ENCODE data around the gene TRNT1. TPM values are rescaled to one million over a fixed set of nuclear protein-coding genes. Genes with fewer than 3 reads are reported as not detected.

TRNT1 gene
- total RNA-seq, 1 experiment from 2014 or later, result 11.5 TPM

DNA sequence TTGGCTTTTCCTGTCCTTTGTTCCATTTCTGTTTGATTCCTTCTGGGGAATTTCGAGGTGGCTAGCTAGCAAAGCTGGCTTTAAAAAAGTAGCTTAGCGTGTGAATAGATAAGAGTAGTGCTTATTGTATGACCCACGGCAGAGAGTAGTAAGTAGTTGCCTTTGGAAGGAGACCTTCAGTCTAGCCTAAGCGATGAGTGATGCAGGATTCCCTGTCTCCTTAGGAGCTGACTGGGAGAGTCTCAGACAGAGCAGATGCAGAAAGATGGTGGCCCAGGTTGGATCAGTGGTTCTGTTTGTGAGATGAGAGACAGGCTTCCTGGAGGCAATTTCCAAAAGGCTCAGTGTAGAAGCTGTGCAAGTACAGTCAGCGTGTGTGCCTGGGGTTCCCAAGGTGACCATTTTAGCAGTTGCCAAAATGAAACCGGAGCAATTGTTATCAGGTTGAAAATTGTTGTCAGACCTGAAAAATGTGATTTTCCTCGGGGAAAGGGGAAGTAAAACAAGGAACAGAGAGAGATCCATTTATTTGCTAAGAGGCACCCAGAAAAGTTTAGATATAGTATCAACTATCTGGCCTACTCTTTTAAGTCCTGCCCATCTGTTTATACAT is 15.9 kb upstream of the TRNT1 start:
- DNase-seq (ENCODE audit: low read depth), result no peak

DNA sequence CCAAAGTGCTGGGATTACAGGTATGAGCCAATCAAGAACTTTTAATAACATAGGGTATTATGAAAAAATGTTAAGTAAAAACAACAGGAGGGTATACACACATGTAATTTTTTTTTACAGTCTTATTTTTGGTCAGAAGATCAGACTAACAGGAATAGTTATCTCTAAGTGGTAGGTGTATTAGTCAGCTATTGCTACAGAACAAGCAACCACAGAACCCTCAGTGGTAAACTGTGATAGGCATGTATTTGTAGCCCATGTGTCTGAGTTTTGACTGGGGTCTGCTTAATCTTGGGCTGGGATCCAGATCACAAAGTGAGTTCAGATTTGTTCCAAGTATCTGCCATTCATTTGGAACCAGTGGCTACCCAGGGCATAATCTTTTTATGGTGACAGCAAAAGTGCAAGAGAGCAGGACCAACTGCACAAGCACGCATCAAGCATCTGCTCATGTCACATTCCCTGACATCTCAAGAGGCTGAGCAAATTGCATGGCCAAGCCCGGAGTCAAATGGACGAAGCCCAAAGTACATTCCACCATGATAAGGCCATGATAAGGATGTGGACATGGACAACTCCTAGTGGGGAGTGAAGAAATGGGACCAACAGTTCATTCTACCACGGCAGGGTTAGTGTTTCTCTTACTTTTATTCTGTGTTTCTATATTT is 13.6 kb upstream of the TRNT1 start:
- no peak for DNase-seq (ENCODE audit: low read depth)

GRCh38 chr3:3117651-3118050 is 9.1 kb upstream of the TRNT1 start:
- DNase-seq (ENCODE audit: low read depth), result no peak

GRCh38 chr3:3119393-3119851 is 7.3 kb upstream of the TRNT1 start:
- DNase-seq (ENCODE audit: low read depth), result no peak

GRCh38 chr3:3125977-3126376 is 763 bp upstream of the TRNT1 start:
- DNase-seq (ENCODE audit: low read depth), result no peak

DNA sequence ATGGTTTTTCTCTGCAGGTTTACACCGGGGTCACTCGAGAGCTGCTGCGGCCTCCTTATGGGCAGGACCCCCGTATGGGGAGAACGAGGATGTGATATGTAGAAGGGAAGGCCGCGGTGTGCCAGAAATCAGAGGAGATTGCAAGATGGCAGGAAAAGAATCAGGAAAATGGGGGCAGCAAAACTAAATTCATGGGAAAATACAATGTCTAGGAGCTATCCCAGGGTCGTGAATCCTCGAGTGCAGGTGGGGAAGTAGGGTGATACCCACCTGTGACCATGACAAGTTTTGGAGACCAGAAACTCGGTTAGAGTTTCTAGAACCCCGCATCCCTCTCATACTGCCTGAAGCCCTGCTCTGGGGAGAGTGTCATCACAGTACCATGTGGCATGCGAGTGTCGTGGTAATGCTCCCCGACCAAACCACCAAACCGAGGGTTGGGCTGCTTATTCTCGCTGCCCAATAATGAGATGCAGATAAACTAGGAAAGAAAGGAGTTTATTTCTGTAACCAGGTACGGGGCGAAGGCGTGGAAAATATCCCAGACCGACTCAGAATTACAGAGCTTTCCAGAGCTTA is 781 bp downstream of the TRNT1 start:
- DNase-seq (ENCODE audit: low read depth), result no peak

DNA sequence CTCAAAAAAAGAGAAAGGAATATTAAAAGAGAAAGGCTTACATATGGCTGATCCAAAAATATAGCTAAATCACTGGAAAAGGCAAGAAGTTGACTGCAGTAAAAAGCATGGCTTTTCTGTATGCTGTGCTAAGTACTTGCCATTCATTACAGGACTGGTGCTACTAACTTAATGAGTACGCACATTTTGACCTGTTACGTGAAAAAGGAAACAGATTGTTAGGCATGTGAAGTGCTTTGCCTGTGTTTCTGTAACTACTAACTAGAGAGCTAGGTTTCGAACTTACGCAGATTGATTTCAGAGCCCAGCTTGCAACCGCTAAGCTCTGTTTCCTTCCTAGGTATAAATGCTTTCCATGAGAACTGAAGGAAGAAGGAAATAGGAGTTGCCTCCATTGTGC is 2.8 kb downstream of the TRNT1 start:
- DNase-seq (ENCODE audit: low read depth), result no peak

DNA sequence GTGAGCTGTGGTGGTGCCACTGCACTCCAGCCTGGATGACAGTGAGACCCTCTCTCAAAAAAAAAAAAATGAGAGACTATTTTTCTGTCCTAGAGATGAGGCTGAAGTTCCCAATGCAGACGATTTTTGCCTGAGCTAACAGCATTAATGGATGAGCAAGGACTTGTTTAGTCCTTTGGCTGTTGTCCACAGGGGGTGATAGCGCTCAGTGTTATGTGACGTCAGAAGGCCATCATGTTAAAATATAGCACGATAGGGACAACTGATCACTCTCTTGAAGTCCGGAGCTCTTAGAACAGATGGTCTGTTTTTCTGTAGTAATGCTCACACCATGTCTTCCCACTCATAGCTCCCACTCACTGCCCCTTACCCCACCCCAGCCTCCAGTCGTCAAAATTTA is 6.8 kb downstream of the TRNT1 start:
- no peak for DNase-seq (ENCODE audit: low read depth)

DNA sequence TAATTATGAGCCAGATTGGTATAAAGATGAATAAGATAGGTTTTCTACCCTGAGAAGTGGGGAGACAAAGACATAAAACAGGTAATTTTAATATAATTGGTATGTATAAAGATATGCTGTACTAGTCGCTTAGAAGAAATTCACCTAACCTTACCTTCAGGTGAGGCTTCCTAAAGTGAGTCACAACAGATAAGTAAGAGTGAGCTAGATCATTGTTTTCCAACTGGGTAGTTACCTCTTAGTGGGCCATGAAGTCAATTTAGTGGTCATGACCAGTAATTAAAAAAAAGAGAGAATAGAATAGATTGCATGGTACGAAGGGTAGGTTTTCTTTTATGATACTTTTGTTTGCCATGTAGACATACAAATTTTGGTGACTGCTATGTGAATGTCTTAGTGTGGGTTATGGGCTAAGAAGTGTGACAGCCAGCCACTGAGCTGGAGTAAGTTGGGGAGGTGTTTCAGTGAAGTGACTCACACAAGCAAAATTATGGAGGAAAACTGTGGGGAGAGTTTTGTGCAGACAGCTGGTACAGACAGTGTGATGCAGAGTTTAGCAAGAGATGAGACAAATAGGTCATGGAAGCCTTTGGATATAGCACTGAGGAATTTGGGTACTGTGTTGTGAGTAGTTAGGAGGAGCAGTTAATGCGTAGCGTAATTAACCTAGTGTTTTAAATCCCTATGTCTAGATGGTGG is 8.2 kb downstream of the TRNT1 start:
- no peak for DNase-seq (ENCODE audit: low read depth)

GRCh38 chr3:3137526-3137925 is 10.8 kb downstream of the TRNT1 start:
- DNase-seq (ENCODE audit: low read depth), result no peak

DNA sequence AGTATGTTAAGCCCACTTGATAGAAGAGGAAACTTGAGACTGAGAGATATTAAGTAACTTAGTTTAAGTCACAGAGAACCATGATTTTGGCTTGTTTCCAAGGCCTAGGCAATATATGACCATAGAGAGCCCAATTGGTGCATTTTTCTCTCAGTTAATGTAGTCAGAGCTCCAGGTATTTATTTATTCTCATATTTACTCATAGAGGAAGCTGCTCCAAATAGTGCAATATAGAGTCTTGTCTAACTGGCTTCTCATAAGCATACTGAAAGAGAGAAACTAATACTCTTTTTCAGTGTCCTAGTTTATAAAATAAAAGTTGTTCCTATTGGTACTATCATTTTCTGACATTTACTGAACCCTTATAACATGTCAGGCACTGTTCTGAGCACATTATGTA is 15.2 kb downstream of the TRNT1 start:
- DNase-seq (ENCODE audit: low read depth), result no peak

DNA sequence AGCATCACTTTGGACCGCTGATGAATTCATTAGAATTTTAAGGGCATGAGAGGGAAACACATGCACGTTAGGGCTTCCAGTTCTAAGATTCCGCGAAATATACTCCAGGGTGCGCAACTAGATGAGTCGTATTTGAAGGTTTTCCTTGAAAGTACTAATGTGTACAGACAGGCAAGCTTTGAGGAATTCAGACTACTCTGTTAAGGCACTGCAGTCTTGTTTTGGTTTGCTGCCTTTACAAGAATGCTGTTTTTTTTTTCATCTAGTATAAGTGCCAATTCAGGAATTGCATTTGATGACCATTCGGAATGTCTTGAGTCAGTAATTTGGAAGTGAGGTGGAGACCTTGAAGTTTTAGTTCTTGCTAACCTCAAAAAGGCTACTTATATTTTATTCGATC is 19.1 kb downstream of the TRNT1 start:
- DNase-seq (ENCODE audit: low read depth), result no peak

- DNase-seq (ENCODE audit: low read depth), result no peak
These were observed 22.8 kb downstream of the TRNT1 start for GRCh38 chr3:3149560-3149959.

DNA sequence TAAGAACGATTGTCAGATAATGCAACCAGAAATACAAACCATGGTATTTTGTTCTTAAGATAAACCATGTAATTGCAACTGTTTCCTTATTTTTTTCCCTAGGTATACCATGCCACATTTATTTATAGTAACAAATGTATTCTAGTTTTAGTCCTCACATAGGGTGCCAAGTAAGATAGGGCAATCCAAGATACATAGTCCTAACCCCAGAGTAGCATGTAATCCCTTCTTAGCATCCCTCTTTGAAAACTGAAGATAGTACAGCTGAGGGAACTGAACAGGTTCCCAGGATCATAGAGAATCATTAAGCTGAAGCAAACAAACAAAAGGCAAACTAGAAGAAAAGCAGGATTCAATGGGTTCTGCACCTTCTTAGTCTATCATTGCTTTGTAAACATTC is 24.8 kb downstream of the TRNT1 start:
- DNase-seq (ENCODE audit: low read depth), result no peak

GRCh38 chr3:3154879-3155610 is 28.3 kb downstream of the TRNT1 start:
- DNase-seq (ENCODE audit: low read depth), result no peak

DNA sequence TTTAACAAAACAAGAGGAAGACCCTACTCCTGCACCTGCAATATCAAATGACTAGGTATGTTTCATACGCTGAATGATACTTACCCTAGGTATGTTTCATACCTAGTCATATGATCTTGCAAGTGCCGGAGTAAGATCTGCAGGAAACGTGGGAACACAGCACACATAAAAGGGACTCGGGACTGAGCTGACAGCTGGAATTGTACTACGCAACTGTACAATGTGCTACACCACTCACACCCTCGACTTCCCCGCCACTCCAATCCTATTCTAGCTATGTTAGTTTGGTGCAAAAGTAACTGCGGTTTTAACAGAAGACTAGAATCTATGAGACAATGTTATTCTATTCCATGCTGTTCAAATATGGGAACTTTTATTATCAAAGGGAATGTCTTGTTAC is 30.7 kb downstream of the TRNT1 start:
- no peak for DNase-seq (ENCODE audit: low read depth)

DNA sequence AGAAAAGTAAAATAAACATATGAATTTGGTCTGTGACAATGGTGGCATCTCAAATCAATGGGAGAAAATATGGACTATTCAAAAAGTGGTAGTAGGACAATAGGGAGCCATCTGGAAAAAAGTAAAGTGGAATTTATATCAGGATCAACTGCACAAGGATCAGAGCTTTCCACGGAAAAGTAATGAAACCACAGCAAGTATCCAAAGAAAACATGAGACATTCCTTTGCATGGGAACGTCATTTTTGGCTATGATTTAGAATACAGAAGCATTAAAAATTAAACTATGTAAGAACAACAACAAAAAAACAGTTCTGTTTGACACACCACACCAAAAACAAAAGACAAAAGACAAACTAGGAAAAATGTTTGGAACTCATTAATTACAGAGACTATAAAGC is 34.1 kb downstream of the TRNT1 start:
- no peak for DNase-seq (ENCODE audit: low read depth)

DNA sequence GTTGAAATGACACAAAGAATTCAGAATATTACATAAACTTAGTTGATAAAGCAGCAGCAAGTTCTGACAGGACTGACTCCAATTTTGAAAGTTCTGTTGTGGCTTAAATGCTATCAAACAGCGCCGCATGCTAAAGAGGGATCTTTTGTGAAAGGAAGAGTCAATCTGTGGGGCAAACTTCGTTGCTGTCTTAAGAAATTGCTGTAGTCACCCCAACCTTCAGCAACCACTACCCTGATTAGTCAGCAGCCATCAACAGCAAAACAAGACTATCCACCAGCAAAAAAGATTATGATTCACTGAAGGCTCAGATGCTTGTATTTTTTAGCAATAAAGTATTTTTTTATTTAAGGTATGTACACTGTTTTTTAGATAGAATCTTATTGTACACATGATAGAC is 38.5 kb downstream of the TRNT1 start:
- no peak for DNase-seq (ENCODE audit: low read depth)

GRCh38 chr3:3165650-3166049 is 38.9 kb downstream of the TRNT1 start:
- no peak for DNase-seq (ENCODE audit: low read depth)

DNA sequence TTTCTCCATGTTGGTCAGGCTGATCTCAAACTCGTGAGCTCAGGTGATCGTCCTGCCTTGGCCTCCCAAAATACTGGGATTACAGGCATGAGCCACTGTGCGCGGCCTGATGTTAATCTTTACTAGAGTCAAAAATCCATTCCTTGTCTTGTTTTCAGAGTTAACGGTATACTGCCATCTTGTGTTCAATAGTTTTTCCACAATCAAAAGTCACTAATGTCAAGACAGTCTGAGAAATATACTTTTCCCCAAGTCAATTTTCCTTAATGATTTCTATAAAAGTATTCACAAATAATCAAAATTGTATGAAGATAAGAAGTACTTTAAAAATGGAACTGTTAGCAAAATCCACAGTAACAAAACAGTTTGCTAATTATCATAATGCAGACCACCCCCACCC is 44.3 kb downstream of the TRNT1 start:
- peak; percentile 19 for DNase-seq (ENCODE audit: low read depth)

DNA sequence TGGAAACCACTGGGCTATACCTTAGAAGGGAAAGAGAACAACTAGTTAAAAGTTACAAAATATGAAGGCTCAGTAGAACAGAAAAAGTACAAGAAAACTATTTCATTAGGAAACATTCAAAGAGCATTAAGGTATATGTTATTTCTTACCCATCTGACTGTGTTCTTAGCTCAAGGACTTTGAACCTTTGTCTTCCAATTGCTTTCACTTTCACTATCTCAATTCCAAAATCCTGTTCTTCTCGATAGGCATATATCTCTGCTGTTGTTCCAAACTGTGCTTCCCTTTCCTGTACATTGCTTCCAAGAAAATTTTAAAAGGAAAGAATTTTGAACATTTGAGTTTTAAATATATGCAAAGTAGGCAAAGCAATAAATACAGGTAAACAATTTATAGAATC is 45.9 kb downstream of the TRNT1 start:
- DNase-seq (ENCODE audit: low read depth), result no peak

DNA sequence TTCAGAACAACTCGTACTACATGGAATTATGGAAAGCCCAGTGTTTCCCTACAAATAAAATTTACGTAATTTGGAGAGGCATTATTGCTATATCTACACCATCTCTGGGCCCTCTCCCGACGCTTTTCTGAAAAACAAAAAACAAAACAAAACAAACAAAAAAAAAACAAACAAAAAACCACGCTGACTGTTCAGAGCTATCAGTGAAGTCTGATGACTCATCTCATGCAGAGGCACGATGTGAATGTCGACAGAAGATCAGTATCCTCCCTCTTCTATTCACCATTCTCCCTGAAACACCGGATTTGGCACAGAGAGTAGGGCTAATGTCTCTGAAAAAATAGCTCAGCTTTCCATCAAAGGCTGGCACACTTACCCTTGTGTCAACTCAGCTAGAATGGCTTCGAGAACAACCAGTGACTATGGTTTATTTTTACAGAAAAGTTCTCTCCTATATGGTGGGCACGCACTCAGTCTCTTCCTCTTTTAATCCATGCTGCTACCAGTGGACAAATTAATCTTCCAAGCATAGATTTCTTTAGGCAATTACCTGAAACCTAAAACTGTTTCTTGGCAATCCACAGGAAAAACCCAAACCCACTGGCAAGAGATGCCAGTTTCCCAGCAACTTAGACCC is 51.2 kb downstream of the TRNT1 start:
- DNase-seq (ENCODE audit: low read depth), result peak; percentile 9
